Endometrium (tissue), 2 donors: ENCODE data around the gene SCIN.
"Not testable (repeated sequence)": the region's sequence is repeated elsewhere in the genome, so short reads cannot be mapped to it uniquely, and the experiment has no call there.

ENCODE experiments used
- FAIRE-seq: peaks from 2 replicates; lab custom pipeline; 2012; peaks lifted over from hg19 to GRCh38; lab: Jason Lieb, UNC
- donor health status: control.
- donor health status: control.

SCIN gene

GRCh38 chr7:12688485-12689170 is 118.1 kb downstream of the SCIN start:
- not testable (repeated sequence) for FAIRE-seq

- FAIRE-seq, result no peak
Measured at GRCh38 chr7:12689451-12689850, 118.9 kb downstream of the SCIN start.

- no peak for FAIRE-seq
Measured at GRCh38 chr7:12690041-12690878, 119.7 kb downstream of the SCIN start.

- FAIRE-seq, result not testable (repeated sequence)
Measured at GRCh38 chr7:12691388-12691787, 120.9 kb downstream of the SCIN start.

GRCh38 chr7:12692035-12692434 is 121.5 kb downstream of the SCIN start:
- FAIRE-seq, result no peak

GRCh38 chr7:12692479-12693259 is 122.1 kb downstream of the SCIN start:
- no peak for FAIRE-seq

GRCh38 chr7:12694817-12695216 is 124.3 kb downstream of the SCIN start:
- no peak for FAIRE-seq

GRCh38 chr7:12695965-12696364 is 125.4 kb downstream of the SCIN start:
- no peak for FAIRE-seq

- no peak for FAIRE-seq
Measured at GRCh38 chr7:12699299-12699698, 128.8 kb downstream of the SCIN start.

GRCh38 chr7:12701433-12701832 is 130.9 kb downstream of the SCIN start:
- no peak for FAIRE-seq

GRCh38 chr7:12703881-12704280 is 133.4 kb downstream of the SCIN start:
- no peak for FAIRE-seq

GRCh38 chr7:12705878-12706277 is 135.4 kb downstream of the SCIN start:
- no peak for FAIRE-seq

- FAIRE-seq, result no peak
Measured at GRCh38 chr7:12706900-12707536, 136.5 kb downstream of the SCIN start.

GRCh38 chr7:12708314-12708713 is 137.8 kb downstream of the SCIN start:
- no peak for FAIRE-seq
